NCI-H1930 (cell line): ENCODE measurements around the gene PIK3C2G.
"Not testable (repeated sequence)": the region's sequence is repeated elsewhere in the genome, so short reads cannot be mapped to it uniquely, and the experiment has no call there.

Experiments
- DNase-seq, 2 experiments: peaks; one replicate each; lab custom pipeline; 2025; lab: John Stamatoyannopoulos, UW

The PIK3C2G gene

GRCh38 chr12:18632848-18633247 is 371.5 kb downstream of the PIK3C2G start:
- no peak for DNase-seq

- DNase-seq, result no peak
Measured at GRCh38 chr12:18634382-18634781, 373.1 kb downstream of the PIK3C2G start.

GRCh38 chr12:18640321-18640955 is 379.1 kb downstream of the PIK3C2G start:
- no peak for DNase-seq

- DNase-seq, result no peak
Measured at GRCh38 chr12:18643681-18644080, 382.4 kb downstream of the PIK3C2G start.

- DNase-seq, result no peak
Measured at GRCh38 chr12:18644564-18644963, 383.2 kb downstream of the PIK3C2G start.

GRCh38 chr12:18646286-18646890 is 385.1 kb downstream of the PIK3C2G start:
- no peak for DNase-seq

GRCh38 chr12:18651525-18651924 is 390.2 kb downstream of the PIK3C2G start:
- no peak for DNase-seq

- no peak for DNase-seq
Measured at GRCh38 chr12:18652596-18652995, 391.3 kb downstream of the PIK3C2G start.

GRCh38 chr12:18653465-18653864 is 392.1 kb downstream of the PIK3C2G start:
- no peak for DNase-seq

- no peak for DNase-seq
Measured at GRCh38 chr12:18655351-18655750, 394.0 kb downstream of the PIK3C2G start.

GRCh38 chr12:18658179-18658578 is 396.9 kb downstream of the PIK3C2G start:
- no peak for DNase-seq

GRCh38 chr12:18658829-18659228 is 397.5 kb downstream of the PIK3C2G start:
- DNase-seq, result no peak

- DNase-seq, result no peak
Measured at GRCh38 chr12:18676141-18676540, 414.8 kb downstream of the PIK3C2G start.

GRCh38 chr12:18676996-18677588 is 415.8 kb downstream of the PIK3C2G start:
- no peak for DNase-seq

GRCh38 chr12:18681818-18682217 is 420.5 kb downstream of the PIK3C2G start:
- no peak for DNase-seq

GRCh38 chr12:18683327-18684013 is 422.2 kb downstream of the PIK3C2G start:
- no peak for DNase-seq

- DNase-seq, result no peak
Measured at GRCh38 chr12:18684430-18684829, 423.1 kb downstream of the PIK3C2G start.

GRCh38 chr12:18689771-18690170 is 428.5 kb downstream of the PIK3C2G start:
- no peak for DNase-seq

GRCh38 chr12:18690653-18691052 is 429.3 kb downstream of the PIK3C2G start:
- no peak for DNase-seq

- not testable (repeated sequence) for DNase-seq
Measured at GRCh38 chr12:18693986-18694385, 432.7 kb downstream of the PIK3C2G start.

GRCh38 chr12:18696971-18697602 is 435.8 kb downstream of the PIK3C2G start:
- DNase-seq, result no peak
